Measurements from ENCODE around the gene ADAMTS16. TPM values are rescaled to one million over a fixed set of nuclear protein-coding genes. Genes with fewer than 3 reads are reported as not detected.

ADAMTS16 gene
- total RNA-seq, 3 donors from 2014 or later (not counting 1 experiment from before 2014, with no cell fraction given) = not detected

- intact Hi-C loops (cut with micrococcal nuclease) = no loop called here
- H3K4me1 ChIP-seq (ENCODE audit: control insufficient read depth, insufficient read depth, low read length) = no peaks in the 10 kb centered on the region
- no peaks in the 10 kb centered on the region for H3K27me3 ChIP-seq (ENCODE audit: control insufficient read depth, insufficient read depth, low read length)
- WGBS (ENCODE audit: insufficient coverage) = 62% methylated on average over 2 of the region's 2 CpGs
- ATAC-seq (no peak), DNase-seq (no peak)
- H3K9me3 Mint-ChIP-seq = peaks cover 0 to 7% of the 10 kb centered on the region in 2 donors
- peaks cover 0 to 6% of the 10 kb centered on the region in 2 donors for H3K27me3 Mint-ChIP-seq (ENCODE audit: low read depth in 2 of 2)
- H3K4me3 Mint-ChIP-seq = no peak overlapping the region
- H3K36me3 Mint-ChIP-seq = no peaks in the 10 kb centered on the region
- H3K4me1 Mint-ChIP-seq = no peaks in the 10 kb centered on the region
- no peak for TF ChIP-seq CTCF (IDR thresholded peaks at IDR 0.05)
- no peak overlapping the region for H3K4me3 ChIP-seq (ENCODE audit: low read length)
- no peaks in the 10 kb centered on the region for H3K36me3 ChIP-seq (ENCODE audit: control insufficient read depth, insufficient read depth, low read length)
- no peak overlapping the region for H3K27ac Mint-ChIP-seq
- H3K27ac ChIP-seq (ENCODE audit: low read length) = no peak overlapping the region
- H3K9me3 ChIP-seq (ENCODE audit: control insufficient read depth, insufficient read depth, low read length) = peaks cover 3% of the 10 kb centered on the region
Measured at GRCh38 chr5:5178580-5178979, 38.5 kb downstream of the ADAMTS16 start.

- H3K4me3 Mint-ChIP-seq = no peak overlapping the region
- no peak overlapping the region for H3K27ac Mint-ChIP-seq
- H3K9me3 Mint-ChIP-seq = peaks cover 0 to 6% of the 10 kb centered on the region in 2 donors
- no peaks in the 10 kb centered on the region for H3K36me3 Mint-ChIP-seq
- H3K27me3 Mint-ChIP-seq (ENCODE audit: low read depth in 2 of 2) = peaks cover 0 to 6% of the 10 kb centered on the region in 2 donors
- no peaks in the 10 kb centered on the region for H3K27me3 ChIP-seq (ENCODE audit: control insufficient read depth, insufficient read depth, low read length)
- no peaks in the 10 kb centered on the region for H3K4me1 Mint-ChIP-seq
- ATAC-seq = no peak
- H3K27ac ChIP-seq (ENCODE audit: low read length) = no peak overlapping the region
- intact Hi-C loops (cut with micrococcal nuclease) = no loop called here
- H3K4me3 ChIP-seq (ENCODE audit: low read length) = no peak overlapping the region
- TF ChIP-seq CTCF (IDR thresholded peaks at IDR 0.05) = no peak
- H3K36me3 ChIP-seq (ENCODE audit: control insufficient read depth, insufficient read depth, low read length) = no peaks in the 10 kb centered on the region
- DNase-seq = no peak
- peaks cover 3% of the 10 kb centered on the region for H3K9me3 ChIP-seq (ENCODE audit: control insufficient read depth, insufficient read depth, low read length)
- no peaks in the 10 kb centered on the region for H3K4me1 ChIP-seq (ENCODE audit: control insufficient read depth, insufficient read depth, low read length)
- 60% methylated on average over 5 of the region's 5 CpGs for WGBS (ENCODE audit: insufficient coverage)
Measured at GRCh38 chr5:5179079-5179478, 38.9 kb downstream of the ADAMTS16 start.

- Mint-ChIP-seq H3K4me3 (no peak overlapping the region), H3K9me3 (peaks cover 0 to under 1% of the 10 kb centered on the region in 2 donors), H3K4me1 (no peaks in the 10 kb centered on the region), H3K27ac (no peak overlapping the region), H3K36me3 (no peaks in the 10 kb centered on the region), H3K27me3 (ENCODE audit: low read depth in 2 of 2) (peaks cover 0 to 2% of the 10 kb centered on the region in 2 donors)
- H3K27me3 ChIP-seq (ENCODE audit: control insufficient read depth, insufficient read depth, low read length) = no peaks in the 10 kb centered on the region
- ATAC-seq (no peak), DNase-seq (no peak)
- no peaks in the 10 kb centered on the region for H3K36me3 ChIP-seq (ENCODE audit: control insufficient read depth, insufficient read depth, low read length)
- H3K4me3 ChIP-seq (ENCODE audit: low read length) = no peak overlapping the region
- no peak for TF ChIP-seq CTCF (IDR thresholded peaks at IDR 0.05)
- intact Hi-C loops (cut with micrococcal nuclease) = no loop called here
- H3K27ac ChIP-seq (ENCODE audit: low read length) = no peak overlapping the region
- WGBS (ENCODE audit: insufficient coverage) = 20% methylated on average over 4 of the region's 4 CpGs
- H3K4me1 ChIP-seq (ENCODE audit: control insufficient read depth, insufficient read depth, low read length) = no peaks in the 10 kb centered on the region
- H3K9me3 ChIP-seq (ENCODE audit: control insufficient read depth, insufficient read depth, low read length) = peaks cover 3% of the 10 kb centered on the region
Measured at GRCh38 chr5:5179597-5179996, 39.5 kb downstream of the ADAMTS16 start.

- 52% methylated on average over 14 of the region's 14 CpGs for WGBS (ENCODE audit: insufficient coverage)
- DNase-seq = no peak
- TF ChIP-seq CTCF (IDR thresholded peaks at IDR 0.05) = no peak
- Histone ChIP-seq H3K4me3 (ENCODE audit: low read length) (no peak overlapping the region), H3K27me3 (ENCODE audit: control insufficient read depth, insufficient read depth, low read length) (no peaks in the 10 kb centered on the region), H3K9me3 (ENCODE audit: control insufficient read depth, insufficient read depth, low read length) (no peaks in the 10 kb centered on the region), H3K27ac (ENCODE audit: low read length) (no peak overlapping the region), H3K36me3 (ENCODE audit: control insufficient read depth, insufficient read depth, low read length) (no peaks in the 10 kb centered on the region), H3K4me1 (ENCODE audit: control insufficient read depth, insufficient read depth, low read length) (no peaks in the 10 kb centered on the region)
- Mint-ChIP-seq H3K27ac (no peak overlapping the region), H3K9me3 (no peaks in the 10 kb centered on the region), H3K36me3 (no peaks in the 10 kb centered on the region), H3K27me3 (ENCODE audit: low read depth in 2 of 2) (peaks cover 0 to 2% of the 10 kb centered on the region in 2 donors), H3K4me1 (no peaks in the 10 kb centered on the region), H3K4me3 (no peak overlapping the region)
- intact Hi-C loops (cut with micrococcal nuclease) = no loop called here
- ATAC-seq = no peak
Measured at GRCh38 chr5:5181650-5182324, 41.7 kb downstream of the ADAMTS16 start.

All from natural killer cell (primary cell).